H1 (cell line): ENCODE data around the gene SSC5D. TPM values are rescaled to one million over a fixed set of nuclear protein-coding genes. Genes with fewer than 3 reads are reported as not detected.

Experiments used
- BCL11A ChIP-seq, 2 experiments: IDR thresholded peaks; one replicate each; pipeline ENCODE4 v1.6.1; 2011; ENCODE audit warnings: low read depth in 2 of 2, low read length in 2 of 2, mild to moderate bottlenecking in 2 of 2
- BRCA1 ChIP-seq: IDR thresholded peaks from 2 replicates; pipeline ENCODE4 v1.6.1; 2012; ENCODE audit warnings: low read depth, low read length, improper control_type of control experiment
- CEBPB ChIP-seq: IDR thresholded peaks from 2 replicates; pipeline ENCODE4 v1.6.1; 2012; ENCODE audit warnings: low read depth, low read length
- CTCF ChIP-seq, 3 experiments: IDR thresholded peaks; 1 replicate in 2 of 3; 2 replicates in 1 of 3; pipeline versions ENCODE4 v1.5.1 to v1.6.1; 2011; ENCODE audit warnings: low read length in 3 of 3, mild to moderate bottlenecking in 3 of 3, inconsistent platforms in 2 of 3, low read depth in 1 of 3, moderate library complexity in 1 of 3; ENCODE audit not compliant: insufficient read depth in 1 of 3; ENCODE audit errors: control extremely low read depth in 1 of 3
- EP300 ChIP-seq, 2 experiments: IDR thresholded peaks; 1 replicate in 1 of 2; 2 replicates in 1 of 2; pipeline ENCODE4 v1.6.1; 2011 to 2012; ENCODE audit warnings: low read depth in 2 of 2, low read length in 2 of 2, mild to moderate bottlenecking in 2 of 2, borderline replicate concordance in 1 of 2, inconsistent platforms in 1 of 2, moderate library complexity in 1 of 2
- EZH2 ChIP-seq: fragments of 200-600 bp; sonication (generic); IDR thresholded peaks from 2 replicates; pipeline ENCODE4 v1.7.1; 2012; ENCODE audit warnings: low read depth, mild to moderate bottlenecking, moderate library complexity, low read length, inconsistent platforms; ENCODE audit not compliant: severe bottlenecking
- MAFK ChIP-seq: IDR thresholded peaks from 2 replicates; pipeline ENCODE4 v1.6.1; 2012; ENCODE audit warnings: low read depth, mild to moderate bottlenecking, improper control_type of control experiment, low read length
- RAD21 ChIP-seq, 2 experiments: IDR thresholded peaks in 1 of 2; conservative IDR thresholded peaks in 1 of 2; 2 replicates each; pipeline ENCODE4 v1.6.1; 2011; ENCODE audit warnings: low read depth in 2 of 2, low read length in 2 of 2, improper control_type of control experiment in 1 of 2, inconsistent platforms in 1 of 2, mild to moderate bottlenecking in 1 of 2, moderate library complexity in 1 of 2
- RNF2 ChIP-seq: fragments of 200-900, 300-1000 bp; sonication (generic); IDR thresholded peaks from 2 replicates; pipeline ENCODE4 v1.7.1; 2016; ENCODE audit warnings: borderline replicate concordance, low read depth, mild to moderate bottlenecking, antibody characterized with exemption, low read length; ENCODE audit not compliant: poor library complexity, severe bottlenecking; ENCODE audit errors: missing control alignments
- SAP30 ChIP-seq: fragments of 300-600 bp; sonication (generic); IDR thresholded peaks from 2 replicates; pipeline ENCODE4 v1.7.1; 2012; ENCODE audit warnings: low read length, moderate library complexity, mild to moderate bottlenecking, inconsistent platforms; ENCODE audit not compliant: insufficient read depth, insufficient replicate concordance
- SIX5 ChIP-seq: IDR thresholded peaks from 2 replicates; pipeline ENCODE4 v1.6.1; 2011; ENCODE audit warnings: mild to moderate bottlenecking, low read depth, low read length
- SRF ChIP-seq: IDR thresholded peaks from 2 replicates; pipeline ENCODE4 v1.6.1; 2011; ENCODE audit warnings: mild to moderate bottlenecking, low read depth, low read length, moderate library complexity
- polyA plus RNA-seq, 7 experiments: library from polyadenylated mRNA; depleted of rRNA in 3 of 7; stranded (reverse) in 5 of 7; unstranded in 2 of 7; fragments of >200 nt in 5 of 7; fragments of 200-250 nt in 2 of 7; gene quantifications; 1 replicate in 5 of 7; 2 replicates in 1 of 7; 4 replicates in 1 of 7; pipeline versions ENCODE4 v1.2.1 to v1.2.3, GENCODE V29; 2011 to 2013; ENCODE audit warnings: missing spikeins in 2 of 7, mixed read lengths in 2 of 7
- total RNA-seq: library from RNA; stranded (reverse); fragmentation: NEBNext Ultra II Directional; extraction: Animal tissue kit (Norgen Biotek cat#: 25700); gene quantifications from 2 replicates; pipeline ENCODE4 v1.2.1, GENCODE V29; 2021

Gene SSC5D
- total and polyA plus RNA-seq, 2 of the 8 experiments (the other 6 are each of a cell fraction or from before 2014, with no cell fraction given), result 0.39 to 1.7 TPM

DNA sequence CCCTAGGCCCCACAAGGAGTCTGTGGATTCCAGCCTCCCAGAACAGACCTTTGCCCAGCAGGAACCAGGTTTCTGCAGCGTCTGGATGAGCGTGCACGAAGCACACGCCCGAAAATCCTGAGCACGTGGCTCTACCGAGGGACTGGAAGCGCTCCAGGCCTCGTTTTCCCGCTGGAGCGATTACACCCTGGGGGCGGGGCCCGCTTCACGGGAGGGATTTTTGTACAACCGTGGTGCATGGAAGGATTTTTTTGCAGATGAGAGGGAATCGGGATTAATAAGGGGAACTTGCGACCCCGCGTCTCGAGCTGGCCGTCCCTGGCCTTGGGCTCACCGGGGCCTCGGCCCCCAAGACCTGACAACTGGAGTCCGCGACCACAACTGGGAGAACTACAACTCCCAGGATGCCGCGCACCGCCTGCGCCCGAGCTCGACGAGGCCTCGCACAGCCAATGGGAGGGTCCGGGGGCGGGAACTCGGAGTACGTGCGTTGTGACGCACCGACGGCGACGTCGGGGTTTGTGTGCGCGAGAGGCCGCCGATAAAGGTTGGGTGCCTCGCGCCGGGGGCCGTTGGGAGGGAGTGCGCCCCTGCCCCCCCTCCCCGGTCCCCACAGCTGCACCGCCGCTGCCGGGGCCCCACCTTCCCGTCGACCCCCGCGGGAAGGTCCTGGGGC is 12.0 kb upstream of the SSC5D start, which contains the start of gene ZNF628 (continued):
- TF ChIP-seq SRF, result peak; percentile 56; the same call in 1 of the 2 replicates
- peak; percentile 73 for TF ChIP-seq SIX5
- TF ChIP-seq EP300 (IDR thresholded peaks at IDR 0.05; ENCODE audit: borderline replicate concordance in 1 of 2, low read depth in 2 of 2, low read length in 2 of 2), result no peak
- no peak for TF ChIP-seq EZH2
- no peak for TF ChIP-seq BRCA1
- no peak for TF ChIP-seq CEBPB
- no peak for TF ChIP-seq MAFK
- peak; percentile 44 for TF ChIP-seq RNF2
- TF ChIP-seq SAP30, result no peak
- TF ChIP-seq BCL11A (IDR thresholded peaks at IDR 0.05; ENCODE audit: low read depth in 2 of 2, low read length in 2 of 2), result no peak
- TF ChIP-seq CTCF (IDR thresholded peaks at IDR 0.05; ENCODE audit: control extremely low read depth in 1 of 3, insufficient read depth in 1 of 3, low read depth in 1 of 3, low read length in 3 of 3), result no peak
- no peak for TF ChIP-seq RAD21 (IDR thresholded peaks at IDR 0.05 in 1 of 2, conservative IDR thresholded peaks at IDR 0.05 in 1 of 2; ENCODE audit: low read depth in 2 of 2, low read length in 2 of 2)
